ENCODE data around the gene MTUS2.

- TF ChIP-seq CTCF (IDR thresholded peaks at IDR 0.05) (no peak), POLR2A (IDR thresholded peaks at IDR 0.05) (no peak), POLR2AphosphoS5 (IDR thresholded peaks at IDR 0.05) (no peak), EP300 (IDR thresholded peaks at IDR 0.05) (no peak)
Measured at GRCh38 chr13:29318741-29319140, 498.6 kb downstream of the MTUS2 start.
